Astrocyte (in vitro differentiated cells and primary cell): ENCODE results near the gene SENP2. TPM values are rescaled to one million over a fixed set of nuclear protein-coding genes. Genes with fewer than 3 reads are reported as not detected.

Experiments used
- DNase-seq: peaks from one replicate; pipeline ENCODE4 v3.0.0-alpha.2; 2010; ENCODE audit warnings: low read depth
- FAIRE-seq: peaks from 2 replicates; lab custom pipeline; 2011; peaks lifted over from hg19 to GRCh38; lab: Jason Lieb, UNC
- H2AFZ ChIP-seq: 2 replicates; pipeline ENCODE4 v1.6.0; 2012; ENCODE audit warnings: low read depth, low read length, inconsistent platforms
- H3K27ac ChIP-seq: 2 replicates; pipeline ENCODE4 v1.5.1; 2011; ENCODE audit warnings: low read depth, low read length, inconsistent platforms
- H3K27me3 ChIP-seq: 2 replicates; pipeline ENCODE4 v1.6.0; 2011; ENCODE audit warnings: low read length, inconsistent platforms; ENCODE audit not compliant: insufficient read depth
- H3K36me3 ChIP-seq: 2 replicates; pipeline ENCODE4 v1.5.1; 2011; ENCODE audit warnings: low read length, inconsistent platforms; ENCODE audit not compliant: insufficient read depth
- H3K4me1 ChIP-seq: 2 replicates; pipeline ENCODE4 v1.5.1; 2011; ENCODE audit warnings: low read length, inconsistent platforms; ENCODE audit not compliant: insufficient read depth
- H3K4me2 ChIP-seq: 2 replicates; pipeline ENCODE4 v1.6.0; 2012; ENCODE audit warnings: low read length, inconsistent platforms
- H3K4me3 ChIP-seq: 2 replicates; pipeline ENCODE4 v1.5.1; 2011; ENCODE audit warnings: low read depth, mild to moderate bottlenecking, low read length, inconsistent platforms; ENCODE audit not compliant: insufficient read depth
- H3K79me2 ChIP-seq: 2 replicates; pipeline ENCODE4 v1.6.0; 2012; ENCODE audit warnings: mild to moderate bottlenecking, low read length, inconsistent platforms; ENCODE audit not compliant: insufficient read depth
- H3K9ac ChIP-seq: 2 replicates; pipeline ENCODE4 v1.6.0; 2012; ENCODE audit warnings: mild to moderate bottlenecking, low read length, inconsistent platforms
- H3K9me3 ChIP-seq: 2 replicates; pipeline ENCODE4 v1.5.1; 2012; ENCODE audit warnings: low read depth, mild to moderate bottlenecking, low read length, inconsistent platforms; ENCODE audit not compliant: insufficient read depth
- H4K20me1 ChIP-seq: 2 replicates; pipeline ENCODE4 v1.6.0; 2012; ENCODE audit warnings: low read length, inconsistent platforms; ENCODE audit not compliant: insufficient read depth
- H3K27ac Mint-ChIP-seq: one replicate; pipeline ENCODE4 v1.8.0; 2021; ENCODE audit warnings: mild to moderate bottlenecking, mixed read lengths; ENCODE audit not compliant: unreplicated experiment
- H3K27me3 Mint-ChIP-seq: one replicate; pipeline ENCODE4 v1.8.0; 2021; ENCODE audit warnings: low read depth, mixed read lengths; ENCODE audit not compliant: unreplicated experiment
- H3K36me3 Mint-ChIP-seq: one replicate; pipeline ENCODE4 v1.8.0; 2021; ENCODE audit warnings: low read depth, mixed read lengths; ENCODE audit not compliant: unreplicated experiment
- H3K4me1 Mint-ChIP-seq: one replicate; pipeline ENCODE4 v1.8.0; 2021; ENCODE audit warnings: low read depth, mixed read lengths; ENCODE audit not compliant: unreplicated experiment
- H3K4me3 Mint-ChIP-seq: one replicate; pipeline ENCODE4 v1.8.0; 2021; ENCODE audit warnings: mild to moderate bottlenecking, moderate library complexity, mixed read lengths; ENCODE audit not compliant: unreplicated experiment
- H3K9me3 Mint-ChIP-seq: one replicate; pipeline ENCODE4 v1.8.0; 2021; ENCODE audit warnings: mild to moderate bottlenecking, mixed read lengths; ENCODE audit not compliant: unreplicated experiment
- CTCF ChIP-seq: IDR thresholded peaks from 2 replicates; pipeline ENCODE4 v1.5.1; 2011; ENCODE audit warnings: low read depth, mild to moderate bottlenecking, inconsistent platforms, low read length, moderate library complexity; ENCODE audit not compliant: insufficient read depth
- EZH2 ChIP-seq: IDR thresholded peaks from 2 replicates; pipeline ENCODE4 v1.6.1; 2012; ENCODE audit warnings: mild to moderate bottlenecking, low read length, inconsistent platforms; ENCODE audit not compliant: insufficient read depth
- total RNA-seq: library from RNA; stranded (reverse); gene quantifications from 2 replicates; pipeline ENCODE4 v1.2.1, GENCODE V29; 2021

The SENP2 gene
- total RNA-seq, 1 donor from 2014 or later, result 44.1 TPM

- Mint-ChIP-seq H3K36me3 (peaks cover 1% of the 10 kb centered on the region), H3K27me3 (no peaks in the 10 kb centered on the region), H3K9me3 (no peaks in the 10 kb centered on the region), H3K4me1 (peaks cover 23% of the 10 kb centered on the region), H3K4me3 (no peak overlapping the region), H3K27ac (no peak overlapping the region)
- no peaks in the 10 kb centered on the region for H3K27me3 ChIP-seq
- no peaks in the 10 kb centered on the region for H3K36me3 ChIP-seq
- DNase-seq (no peak), FAIRE-seq (no peak)
- peaks cover 5% of the 10 kb centered on the region for H3K4me1 ChIP-seq
- no peaks in the 10 kb centered on the region for H3K79me2 ChIP-seq
- H3K9ac ChIP-seq, result no peak overlapping the region
- H3K9me3 ChIP-seq, result no peaks in the 10 kb centered on the region
- H2AFZ ChIP-seq, result no peak overlapping the region
- H3K27ac ChIP-seq, result no peak overlapping the region
- H3K4me2 ChIP-seq, result no peak overlapping the region
- peaks cover 3% of the 10 kb centered on the region for H4K20me1 ChIP-seq
- TF ChIP-seq EZH2 (no peak), CTCF (no peak)
- H3K4me3 ChIP-seq, result no peak overlapping the region
Measured at GRCh38 chr3:185631108-185631507, 45.0 kb downstream of the SENP2 start.

- peaks cover 5% of the 10 kb centered on the region for H3K4me1 ChIP-seq
- H3K36me3 Mint-ChIP-seq, result no peaks in the 10 kb centered on the region
- H3K27ac ChIP-seq, result no peak overlapping the region
- H3K9ac ChIP-seq, result no peak overlapping the region
- TF ChIP-seq CTCF (no peak), EZH2 (no peak)
- H3K9me3 ChIP-seq, result no peaks in the 10 kb centered on the region
- no peaks in the 10 kb centered on the region for H3K36me3 ChIP-seq
- no peak overlapping the region for H3K27ac Mint-ChIP-seq
- no peaks in the 10 kb centered on the region for H3K27me3 Mint-ChIP-seq
- H3K4me1 Mint-ChIP-seq, result peaks cover 23% of the 10 kb centered on the region
- H3K4me2 ChIP-seq, result no peak overlapping the region
- H2AFZ ChIP-seq, result no peak overlapping the region
- no peaks in the 10 kb centered on the region for H3K9me3 Mint-ChIP-seq
- H4K20me1 ChIP-seq, result peaks cover 3% of the 10 kb centered on the region
- DNase-seq (no peak), FAIRE-seq (no peak)
- no peaks in the 10 kb centered on the region for H3K79me2 ChIP-seq
- H3K4me3 Mint-ChIP-seq, result no peak overlapping the region
- H3K4me3 ChIP-seq, result no peak overlapping the region
- H3K27me3 ChIP-seq, result no peaks in the 10 kb centered on the region
Measured at GRCh38 chr3:185631508-185632206, 45.6 kb downstream of the SENP2 start.

GRCh38 chr3:185632996-185633395 lies 46.9 kb downstream of the SENP2 start:
- H3K79me2 ChIP-seq, result no peaks in the 10 kb centered on the region
- Mint-ChIP-seq H3K27me3 (no peaks in the 10 kb centered on the region), H3K4me1 (peaks cover 26% of the 10 kb centered on the region), H3K27ac (no peak overlapping the region), H3K9me3 (no peaks in the 10 kb centered on the region), H3K36me3 (peaks cover 2% of the 10 kb centered on the region), H3K4me3 (no peak overlapping the region)
- no peak overlapping the region for H3K9ac ChIP-seq
- H3K4me3 ChIP-seq, result no peak overlapping the region
- FAIRE-seq (no peak), DNase-seq (no peak)
- no peak for TF ChIP-seq CTCF
- TF ChIP-seq EZH2, result no peak
- peaks cover 3% of the 10 kb centered on the region for H4K20me1 ChIP-seq
- H3K9me3 ChIP-seq, result no peaks in the 10 kb centered on the region
- peaks cover 5% of the 10 kb centered on the region for H3K4me1 ChIP-seq
- H3K4me2 ChIP-seq, result no peak overlapping the region
- H3K27me3 ChIP-seq, result no peaks in the 10 kb centered on the region
- H3K27ac ChIP-seq, result no peak overlapping the region
- no peak overlapping the region for H2AFZ ChIP-seq
- no peaks in the 10 kb centered on the region for H3K36me3 ChIP-seq
